ENCODE results near the gene BRAF.
"Not testable (repeated sequence)": the region's sequence is repeated elsewhere in the genome, so short reads cannot be mapped to it uniquely, and the experiment has no call there.

BRAF gene

DNA sequence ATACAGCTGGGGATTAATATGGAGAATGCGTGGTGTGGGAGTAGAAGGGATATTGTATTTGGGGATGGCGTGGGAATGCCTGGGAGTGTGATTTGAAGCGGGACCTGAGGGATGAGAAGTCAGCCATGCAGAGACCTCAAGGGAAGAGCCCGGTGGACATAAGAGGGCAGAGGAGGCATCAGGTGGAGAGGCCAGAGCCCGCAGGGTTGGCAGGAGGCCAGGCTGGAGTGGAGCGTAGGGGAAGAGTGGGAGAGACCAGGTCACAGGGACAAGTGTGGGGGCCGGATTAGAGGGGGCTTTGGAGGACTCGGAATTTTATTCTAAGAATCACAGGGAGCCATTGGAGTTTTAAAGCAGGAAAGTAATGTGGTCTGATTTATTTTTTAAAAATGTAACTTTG lies 226.3 kb downstream of the BRAF start:
- DNase-seq = no peak

DNA sequence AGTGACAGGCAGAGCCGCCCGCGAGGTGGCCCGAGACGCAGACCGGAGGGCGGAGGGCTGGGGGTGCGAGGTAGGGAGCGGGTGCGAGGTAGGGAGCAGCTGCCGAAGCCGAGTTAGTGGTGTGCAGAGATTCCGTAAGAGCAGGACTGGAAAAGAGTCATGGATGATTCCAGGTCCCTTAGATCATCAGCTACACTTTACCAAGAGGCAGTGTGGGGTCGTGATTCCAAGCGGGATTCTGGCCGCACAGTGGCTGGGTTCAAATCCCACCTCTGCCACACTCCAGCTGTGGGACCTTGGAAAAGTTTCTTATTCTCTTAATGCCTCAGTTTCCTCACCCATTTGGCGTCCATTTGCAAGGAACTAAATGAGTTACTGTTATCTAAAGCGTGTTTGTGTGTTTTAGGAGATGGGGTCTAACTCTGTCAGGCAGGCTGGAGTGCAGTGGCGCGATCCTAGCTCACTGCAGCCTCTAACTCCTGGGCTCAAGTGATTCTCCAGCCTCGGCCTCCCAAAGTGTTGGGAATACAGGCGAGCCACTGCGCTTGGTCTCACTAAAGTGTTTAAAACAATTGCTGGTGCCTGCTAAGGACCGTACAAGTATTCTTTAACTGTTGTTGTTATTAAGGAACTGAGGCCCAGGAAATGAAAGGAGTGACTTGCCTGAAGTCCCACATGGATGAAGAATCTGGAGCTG lies 227.1 kb downstream of the BRAF start:
- DNase-seq = no peak

DNA sequence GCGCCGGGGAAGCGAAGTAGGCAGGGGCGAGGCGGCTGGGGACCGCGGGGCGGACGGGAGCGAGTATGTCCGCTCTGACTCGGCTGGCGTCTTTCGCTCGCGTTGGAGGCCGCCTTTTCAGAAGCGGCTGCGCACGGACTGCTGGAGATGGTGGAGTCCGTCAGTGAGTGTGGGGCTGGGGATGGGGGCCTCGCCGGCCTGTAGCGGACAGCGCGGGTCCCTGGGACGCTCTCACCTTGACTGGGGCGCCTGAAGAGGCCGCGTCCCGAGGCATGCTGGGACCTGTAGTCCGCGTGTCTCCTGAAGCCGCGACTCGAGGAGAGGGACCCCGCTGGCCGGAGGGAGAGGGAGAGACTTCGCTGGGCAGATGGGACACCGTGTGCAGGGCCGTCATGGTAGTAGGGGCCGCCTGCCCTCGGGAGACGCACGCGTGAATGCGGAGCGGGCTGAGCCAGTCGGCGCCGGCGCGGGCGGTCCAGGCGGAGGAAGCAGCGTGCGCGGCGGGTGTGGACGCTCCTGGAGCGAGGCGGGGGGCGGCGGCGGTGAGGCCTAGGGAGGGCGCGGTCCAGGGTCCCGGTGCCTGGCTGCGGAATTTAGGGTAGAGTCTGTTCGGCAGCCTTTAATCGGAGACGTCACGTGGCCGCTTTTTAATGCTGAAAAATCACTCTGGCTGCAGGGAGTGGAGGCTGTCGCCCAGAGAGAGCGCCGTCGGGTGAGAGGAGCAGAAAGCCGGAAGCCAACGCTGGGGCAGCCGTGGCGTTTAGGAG lies 227.9 kb downstream of the BRAF start, which contains the start of gene NDUFB2:
Gene NDUFB2 (plus strand): TSS at position 29 of the 767 bp plus-strand sequence. CDS start 37 bp downstream, at position 66.
- peak; percentile 79 for DNase-seq

DNA sequence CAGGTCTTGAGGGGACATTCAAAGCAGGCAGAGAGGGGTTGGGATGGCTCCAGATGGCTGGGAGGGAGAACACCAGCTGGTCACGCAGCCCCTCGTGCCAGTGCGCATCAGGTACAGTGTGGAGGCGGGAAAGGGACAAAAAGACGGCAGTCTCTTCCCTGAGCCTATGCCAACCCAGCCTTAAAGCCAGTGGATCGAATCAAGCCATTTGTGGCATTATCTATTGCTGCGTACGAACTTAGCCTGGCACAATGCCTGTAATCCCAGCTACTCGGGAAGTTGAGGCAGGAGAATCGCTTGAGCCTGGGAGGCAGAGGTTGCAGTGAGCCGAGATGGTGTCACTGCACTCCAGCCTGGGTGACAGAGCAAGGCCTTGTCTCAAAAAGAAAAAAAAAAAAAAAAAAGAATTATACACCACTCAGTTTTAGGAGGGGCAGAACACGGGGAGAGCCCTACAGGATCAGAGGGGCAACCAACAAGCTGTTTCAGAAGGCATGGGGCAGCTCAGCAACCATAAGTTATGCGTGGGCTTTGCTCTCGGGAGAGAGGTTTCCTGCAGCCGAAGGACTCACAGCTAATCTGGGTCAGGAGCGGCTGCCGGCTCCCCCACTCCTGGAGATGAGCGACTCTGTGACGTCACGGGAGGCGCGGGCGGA lies 228.6 kb downstream of the BRAF start:
- peak; percentile 88 for DNase-seq

DNA sequence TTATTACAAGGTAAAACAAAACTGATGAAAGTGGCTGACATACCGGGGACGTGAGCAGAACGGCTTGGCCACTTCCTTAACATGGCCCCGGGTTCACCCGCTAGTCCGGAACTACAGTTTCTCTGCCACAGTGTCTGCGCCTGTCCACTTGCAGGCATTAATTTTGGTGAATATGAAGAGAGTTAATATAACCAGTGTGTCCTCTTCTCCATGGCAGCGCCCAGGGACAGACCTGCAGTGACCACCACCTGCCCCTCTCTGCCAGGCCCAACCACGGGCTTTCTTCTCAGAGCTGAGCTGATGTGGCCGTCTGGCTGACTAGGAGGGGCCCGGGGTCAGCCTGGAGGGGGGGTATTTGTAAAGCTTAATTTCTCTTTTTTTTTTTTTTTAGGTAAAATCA lies 229.3 kb downstream of the BRAF start:
- no peak for DNase-seq

DNA sequence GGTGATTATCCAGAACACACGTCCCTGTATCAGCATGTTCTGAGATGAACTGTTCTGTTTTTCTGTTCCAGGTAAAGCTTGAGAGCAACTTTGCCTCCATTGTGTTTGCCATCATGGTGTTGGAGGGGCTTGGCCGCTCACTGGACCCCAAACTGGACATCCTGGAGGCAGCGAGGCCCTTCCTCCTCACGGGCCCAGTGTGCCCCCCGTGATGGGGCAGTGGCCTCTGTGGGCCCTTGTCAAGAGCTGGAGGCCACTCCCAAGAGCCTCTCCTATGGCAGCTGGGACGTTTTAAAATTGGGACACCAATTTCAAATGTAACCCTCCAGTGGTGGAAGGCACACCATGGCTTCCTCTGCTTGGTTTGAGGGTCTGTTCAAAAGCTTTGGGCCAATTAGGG lies 230.1 kb downstream of the BRAF start:
- DNase-seq = no peak

GRCh38 chr7:140693849-140694248 lies 230.9 kb downstream of the BRAF start:
- not testable (repeated sequence) for DNase-seq

DNA sequence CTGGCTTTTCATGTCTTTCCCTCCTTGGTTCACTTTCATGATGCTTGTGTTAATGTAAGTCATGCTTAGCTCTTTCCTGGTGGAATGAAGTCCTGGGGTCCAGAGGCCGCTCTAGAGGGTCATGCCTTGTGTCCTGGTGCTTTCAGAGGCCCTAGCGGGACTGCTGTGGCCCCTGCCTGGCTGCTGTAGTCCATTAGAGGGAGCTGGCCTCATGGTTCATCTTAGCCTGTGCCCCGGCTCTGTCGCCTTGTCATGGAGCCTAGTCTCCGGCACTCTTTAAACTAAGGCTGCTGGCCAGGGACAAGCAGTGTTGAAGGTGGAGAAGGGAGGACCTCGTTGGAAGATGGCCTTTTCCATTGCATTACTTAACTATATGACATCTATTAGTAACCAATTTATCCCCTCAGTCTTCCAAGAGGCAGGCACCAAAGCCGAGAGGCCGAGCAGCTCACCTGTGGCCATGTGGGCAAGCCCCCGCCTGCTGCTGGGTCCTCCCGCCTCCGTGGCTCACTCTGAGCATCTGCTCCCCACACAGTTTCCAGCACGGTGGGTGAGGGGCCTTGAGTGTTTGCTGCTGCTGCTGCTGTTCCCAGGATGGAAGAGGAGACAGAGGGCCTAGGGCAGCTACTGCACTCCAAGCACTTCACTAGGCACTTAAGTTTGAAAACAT lies 233.2 kb downstream of the BRAF start:
- no peak for DNase-seq

DNA sequence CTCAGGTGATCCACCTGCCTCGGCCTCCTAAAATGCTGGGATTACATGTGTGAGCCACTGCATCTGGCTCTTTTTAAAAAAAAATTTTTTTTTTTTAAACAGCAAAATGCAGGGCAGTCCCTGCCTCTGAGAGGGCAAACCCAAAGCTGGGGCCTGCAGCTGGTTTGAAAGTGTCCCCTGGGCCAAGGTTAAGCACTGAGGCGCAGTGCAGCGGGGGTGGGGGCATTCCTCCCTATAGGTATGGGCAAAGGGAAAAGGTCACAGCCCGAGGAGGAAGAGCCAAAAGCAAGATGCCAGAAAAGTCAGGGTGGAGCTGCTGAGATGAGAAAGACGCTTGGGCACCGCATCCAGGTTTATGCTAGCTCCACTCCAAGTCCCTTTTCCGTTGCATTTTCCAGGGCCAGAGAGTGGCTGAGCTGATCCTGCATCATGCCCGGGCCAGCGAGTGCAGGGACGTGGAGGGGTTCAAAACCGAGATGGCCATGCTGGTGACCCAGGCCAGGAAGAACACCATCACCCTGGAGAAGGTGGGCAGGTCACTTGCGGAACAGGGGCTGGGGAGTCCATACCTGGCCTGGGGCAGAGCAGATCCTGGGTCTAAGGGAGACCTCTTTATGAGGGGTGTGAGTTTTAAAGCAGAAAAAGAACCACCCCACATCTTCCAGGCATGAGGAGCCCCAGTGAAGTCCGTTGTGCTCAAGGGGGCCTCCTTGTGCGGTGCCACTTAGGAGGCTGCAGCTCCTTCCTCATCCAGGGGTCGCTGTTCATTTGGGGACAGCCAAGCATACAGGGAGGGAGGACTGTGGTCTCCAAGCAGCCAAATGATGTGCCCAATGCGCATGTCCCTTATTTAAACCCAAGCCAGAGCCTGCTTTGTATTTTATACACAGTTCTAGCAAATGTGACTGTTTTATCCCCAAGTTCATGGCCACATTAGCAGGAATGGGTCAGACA lies 235.3 kb downstream of the BRAF start:
- DNase-seq = no peak

GRCh38 chr7:140688341-140688740 lies 236.4 kb downstream of the BRAF start:
- no peak for DNase-seq

DNA sequence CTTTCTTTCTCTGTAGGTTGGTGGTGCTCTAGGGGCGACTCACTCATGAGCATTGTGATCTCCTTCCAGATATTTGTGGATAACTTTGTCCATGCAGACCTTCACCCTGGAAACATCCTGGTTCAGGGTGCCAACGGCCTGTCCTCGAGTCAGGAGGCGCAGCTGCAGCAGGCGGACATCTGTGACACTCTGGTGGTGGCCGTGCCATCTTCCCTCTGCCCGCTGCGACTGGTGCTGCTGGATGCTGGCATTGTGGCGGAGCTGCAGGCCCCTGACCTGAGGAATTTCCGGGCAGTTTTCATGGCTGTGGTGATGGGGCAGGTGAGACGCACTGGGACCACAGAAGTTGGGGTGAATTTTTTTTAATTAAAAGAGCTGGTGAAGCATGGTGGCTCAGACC lies 237.8 kb downstream of the BRAF start:
- DNase-seq = no peak

DNA sequence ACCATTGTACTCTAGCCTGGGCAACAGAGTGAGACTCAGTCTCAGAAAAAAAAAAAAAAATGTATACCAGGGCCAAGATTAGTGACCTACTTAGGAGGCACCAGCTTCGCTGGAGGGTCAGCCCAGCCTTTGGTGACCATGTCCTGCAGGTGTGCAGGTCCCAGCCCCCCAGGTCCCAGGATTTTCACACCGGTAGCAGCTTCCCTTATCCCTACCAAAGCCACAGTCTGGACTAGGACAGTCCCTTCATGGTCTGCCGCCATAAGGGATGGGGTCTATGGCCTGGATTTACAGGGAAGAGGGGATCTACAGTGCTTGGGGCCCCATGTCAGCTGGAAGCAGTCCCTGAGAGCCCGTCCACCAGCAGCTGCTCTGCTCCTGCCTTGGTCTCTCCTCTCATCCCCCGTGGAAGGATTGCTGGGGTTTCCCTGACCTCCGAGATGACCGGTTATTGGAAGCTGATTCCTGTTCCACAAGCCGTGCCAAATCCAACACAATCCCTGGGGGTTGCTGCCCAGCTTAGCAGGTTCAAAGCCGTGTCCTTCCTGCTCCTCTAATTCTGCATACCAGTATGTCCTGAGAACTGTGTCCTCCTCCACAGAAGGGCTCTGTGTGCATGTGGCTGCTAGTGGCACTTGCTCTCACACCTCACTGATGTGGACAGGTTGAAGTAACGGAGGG lies 239.2 kb downstream of the BRAF start:
- DNase-seq = no peak

DNA sequence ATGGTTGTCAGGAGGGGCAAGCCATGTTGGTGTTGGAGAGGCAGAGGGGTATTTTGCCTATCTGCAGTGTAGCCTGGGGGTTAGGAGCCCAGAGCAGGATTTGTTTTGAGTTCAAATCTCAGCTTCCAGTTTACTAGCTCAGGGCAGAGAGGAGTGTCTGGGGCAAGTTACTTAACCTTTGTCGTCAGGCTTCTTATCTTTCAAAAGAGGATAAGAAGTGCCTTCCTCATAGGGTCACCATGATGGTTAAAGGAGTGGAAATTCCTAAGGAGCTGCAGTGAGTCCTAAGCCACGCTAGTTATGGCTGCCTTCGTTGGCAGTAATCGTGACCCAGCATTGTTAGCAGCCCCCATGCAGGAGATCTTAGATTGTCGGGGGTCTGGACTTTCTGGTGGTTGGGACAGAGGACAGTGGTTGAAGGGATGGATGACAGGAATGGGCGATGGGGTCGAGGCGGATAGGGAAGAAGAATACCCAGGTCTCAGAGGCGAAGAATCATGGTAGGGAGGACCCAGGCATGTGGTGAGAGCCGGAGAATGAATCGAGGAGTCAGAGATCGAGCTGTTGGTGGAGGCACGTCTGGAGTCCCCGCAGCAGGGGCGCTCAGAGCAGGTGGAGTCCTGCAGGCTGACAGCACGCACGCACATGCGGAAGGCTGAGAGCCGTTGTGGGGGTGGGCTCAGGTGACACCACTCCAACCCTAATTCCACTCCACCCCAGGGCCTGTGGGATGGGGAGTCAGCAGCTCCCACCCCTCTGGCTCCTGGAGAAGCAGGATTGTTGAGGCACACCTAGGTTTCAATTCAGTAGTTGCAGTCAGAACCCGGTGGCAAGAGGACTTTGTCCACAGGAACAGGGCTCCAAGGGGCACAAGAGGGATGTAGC lies 240.4 kb downstream of the BRAF start:
- no peak for DNase-seq

- DNase-seq = no peak
Measured at GRCh38 chr7:140683657-140684056, 241.1 kb downstream of the BRAF start.

GRCh38 chr7:140681766-140682165 lies 243.0 kb downstream of the BRAF start:
- DNase-seq = no peak

GRCh38 chr7:140680886-140681285 lies 243.8 kb downstream of the BRAF start:
- DNase-seq = no peak

- no peak for DNase-seq
Measured at GRCh38 chr7:140679186-140679585, 245.5 kb downstream of the BRAF start.

- no peak for DNase-seq
Measured at GRCh38 chr7:140678816-140679130, 246.0 kb downstream of the BRAF start.

DNA sequence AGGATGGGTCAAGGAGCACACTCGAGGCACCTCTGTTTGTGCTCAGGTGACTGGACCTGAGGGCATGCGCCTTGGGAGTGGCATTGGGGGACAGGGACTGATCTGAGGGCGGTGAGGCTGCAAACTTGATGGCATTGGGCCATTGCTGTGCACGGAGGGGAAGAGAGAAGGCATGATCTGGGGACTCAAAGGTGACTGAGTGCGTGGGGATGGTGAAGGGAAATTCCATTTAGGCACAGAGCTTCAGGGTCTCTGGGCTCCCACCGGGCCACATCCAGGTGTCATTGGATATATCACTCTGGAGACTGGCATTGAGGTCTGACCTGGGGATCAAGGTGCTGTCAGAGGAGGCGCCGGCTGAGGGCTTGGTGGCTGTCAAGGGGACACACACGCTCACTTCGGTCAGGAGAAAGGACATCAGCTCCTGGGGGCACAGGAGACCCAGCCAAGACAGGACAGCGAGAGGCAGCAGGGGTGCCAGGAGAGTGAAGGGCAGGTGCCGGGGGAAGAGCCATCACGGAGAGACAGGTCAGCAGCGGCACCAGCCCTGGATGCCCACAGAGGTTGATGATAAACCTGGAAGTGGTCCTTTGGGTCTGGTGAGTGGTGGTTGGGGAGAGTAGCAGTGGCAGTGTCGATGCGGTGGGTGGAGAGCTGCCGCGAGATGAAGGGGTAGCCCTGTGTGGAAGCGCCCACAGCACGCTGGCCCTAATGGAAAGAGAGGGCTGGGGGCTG lies 246.5 kb downstream of the BRAF start:
- no peak for DNase-seq

DNA sequence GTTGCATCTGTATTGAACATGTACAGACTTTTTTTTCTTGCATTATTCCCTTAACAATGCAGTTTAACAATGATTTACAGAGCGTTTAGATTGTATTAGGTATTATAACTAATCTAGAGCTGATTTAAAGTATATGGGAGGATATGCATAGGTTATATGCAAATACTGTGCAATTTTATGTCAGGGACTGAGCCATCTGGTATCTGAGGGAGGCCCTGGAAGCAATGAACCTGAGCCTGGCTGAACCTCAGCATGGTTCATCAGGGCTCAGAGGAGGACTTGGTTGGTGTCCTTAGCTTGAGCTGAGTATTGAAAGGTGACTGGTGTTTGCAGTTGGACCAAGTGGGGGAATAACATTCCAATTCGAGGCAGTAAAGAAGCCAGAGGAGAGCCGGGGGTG lies 247.2 kb downstream of the BRAF start:
- DNase-seq = no peak

Data from NCI-H774 (cell line).